GM18505 (cell line): ENCODE data around the gene CST8.

Experiments
- ATAC-seq: cut with Tn5 transposase; IDR thresholded peaks from one replicate; pipeline ENCODE4 v1.9.1; 2021; ENCODE audit not compliant: unreplicated experiment
- POLR2A ChIP-seq: IDR thresholded peaks from 4 replicates; pipeline ENCODE4 v1.6.1; 2011; ENCODE audit warnings: borderline replicate concordance; ENCODE audit not compliant: insufficient read depth, insufficient read length; ENCODE audit errors: extremely low read depth

The CST8 gene

DNA sequence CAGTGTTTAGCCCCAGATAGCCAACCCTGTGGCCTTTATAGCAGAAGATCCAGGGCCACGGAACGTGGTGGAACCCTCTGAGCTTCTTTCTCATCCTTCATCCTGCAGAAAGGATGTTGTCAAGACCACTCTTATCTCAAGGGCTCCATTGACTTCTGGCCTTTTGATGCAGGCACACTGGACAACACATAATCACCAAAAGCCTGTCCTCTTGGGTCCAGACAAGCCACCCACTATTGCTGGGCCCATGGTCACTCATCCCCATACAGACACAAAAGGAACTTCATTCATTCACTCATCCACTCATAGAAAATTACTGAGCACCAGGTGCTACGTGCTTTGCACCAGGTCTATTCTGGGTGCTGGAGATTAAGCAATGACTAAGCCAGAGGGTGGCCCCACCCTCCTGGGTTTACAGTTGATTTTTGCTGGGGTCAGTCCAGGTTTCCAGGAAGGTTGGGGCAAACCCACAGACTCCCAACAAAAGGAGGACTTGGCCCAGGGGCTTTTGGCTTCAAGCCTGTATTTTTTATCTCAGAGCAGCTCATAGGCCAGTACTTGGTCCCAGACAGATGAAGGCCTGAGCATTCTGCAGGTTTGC lies 2.4 kb downstream of the CST8 start:
- TF ChIP-seq POLR2A: no peak
- no peak for ATAC-seq

DNA sequence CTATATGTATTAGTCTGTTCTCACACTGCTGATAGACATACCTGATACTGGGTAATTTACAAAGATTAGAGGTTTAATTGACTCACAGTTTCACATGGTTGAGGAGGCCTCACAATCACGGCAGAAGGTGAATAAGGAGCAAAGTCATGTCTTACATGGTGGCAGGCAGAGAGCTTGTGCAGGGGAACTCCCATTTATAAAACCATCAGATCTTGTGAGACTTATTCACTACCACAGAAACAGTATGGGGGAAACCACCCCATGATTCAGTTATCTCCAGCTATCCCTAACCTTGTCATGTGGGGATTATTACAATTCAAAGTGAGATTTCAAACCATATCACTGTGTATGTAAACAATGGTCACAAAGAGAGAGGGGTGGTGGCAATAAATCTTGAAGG lies 6.6 kb downstream of the CST8 start:
- no peak for ATAC-seq
- no peak for TF ChIP-seq POLR2A

- ATAC-seq: no peak
- TF ChIP-seq POLR2A: no peak
Observed at GRCh38 chr20:23501926-23502325, 11.0 kb downstream of the CST8 start.

- no peak for ATAC-seq
- no peak for TF ChIP-seq POLR2A
Observed at GRCh38 chr20:23503649-23504048, 12.7 kb downstream of the CST8 start.

DNA sequence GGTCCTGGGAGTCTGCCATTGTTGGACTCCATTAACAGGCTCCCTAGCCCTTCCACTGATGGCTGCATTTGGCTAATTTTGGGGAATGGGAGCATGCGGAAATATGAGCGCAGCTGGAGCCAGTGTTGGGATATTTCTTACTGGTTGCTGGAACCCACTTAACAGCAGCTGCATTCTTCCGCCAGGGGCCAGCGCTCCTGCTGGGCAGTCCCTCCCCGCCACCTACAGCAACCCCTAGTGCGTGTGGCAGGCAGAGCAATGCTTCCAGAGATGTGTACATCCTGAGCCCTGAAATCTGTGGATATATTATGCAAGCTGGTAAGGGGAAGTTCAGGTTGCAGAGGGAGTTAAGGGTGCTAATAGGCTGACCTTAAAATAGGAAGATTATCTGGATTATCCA lies 16.4 kb downstream of the CST8 start:
- no peak for TF ChIP-seq POLR2A
- ATAC-seq: no peak

DNA sequence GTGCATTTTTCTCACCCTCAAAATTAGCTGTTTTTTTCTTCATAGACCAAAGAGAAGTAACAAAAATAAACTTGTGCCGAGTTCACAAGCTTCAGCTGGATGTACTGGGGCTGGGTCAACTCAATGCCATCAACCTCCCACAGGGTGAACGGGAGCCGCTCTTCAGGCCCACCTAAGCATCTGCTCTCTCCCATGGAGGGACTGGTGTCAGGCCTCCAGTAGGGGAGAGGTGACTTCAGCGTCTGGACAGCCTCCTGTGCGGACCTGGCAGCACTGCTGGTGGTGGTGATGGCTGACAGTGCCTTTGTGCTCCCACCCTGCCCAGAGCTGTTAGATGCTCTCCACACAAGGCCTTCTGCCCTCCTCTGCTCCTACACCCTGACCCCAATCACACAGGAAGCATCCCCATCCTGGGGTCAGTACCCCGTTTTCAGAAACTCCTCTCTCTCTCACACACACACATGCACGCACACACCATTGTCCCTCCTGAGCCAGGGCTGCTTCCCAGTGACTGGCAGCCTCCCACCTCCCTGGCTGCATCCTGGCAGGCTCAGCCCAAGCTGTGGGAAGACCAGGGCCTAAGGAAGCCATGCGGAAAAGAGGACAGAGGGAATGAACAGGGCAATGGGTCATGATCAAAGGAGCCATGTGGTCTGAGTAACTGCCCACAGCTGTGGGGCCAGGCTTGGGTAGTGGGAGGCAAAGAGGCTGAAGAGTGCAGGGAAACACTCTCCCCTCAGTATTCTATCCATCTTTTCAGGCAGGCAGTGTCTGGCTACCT lies 17.7 kb downstream of the CST8 start:
- ATAC-seq: no peak
- TF ChIP-seq POLR2A: no peak

- TF ChIP-seq POLR2A: no peak
- ATAC-seq: no peak
Observed at GRCh38 chr20:23509247-23509913, 18.5 kb downstream of the CST8 start.

GRCh38 chr20:23510000-23510590 lies 19.2 kb downstream of the CST8 start:
- no peak for TF ChIP-seq POLR2A

DNA sequence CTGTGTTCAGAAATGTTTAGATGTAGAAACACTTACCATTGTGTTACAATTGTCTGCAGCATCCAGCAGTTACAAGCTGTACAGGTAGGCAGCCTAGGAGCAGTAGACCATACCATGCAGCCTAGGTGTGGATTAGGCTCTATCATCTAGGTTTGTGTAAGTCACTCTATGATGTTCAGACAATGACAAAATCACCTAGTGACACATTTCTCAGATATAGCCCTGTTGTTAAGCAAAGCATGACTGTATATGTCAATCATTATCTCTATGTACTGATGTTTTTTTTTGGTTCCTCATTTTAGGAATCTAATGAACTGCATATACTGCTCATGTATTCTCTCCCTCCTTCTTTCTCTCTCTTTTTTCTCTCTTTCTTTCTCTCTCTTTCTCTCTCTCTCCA lies 22.2 kb downstream of the CST8 start:
- peak; percentile 67 for ATAC-seq
- no peak for TF ChIP-seq POLR2A

More at GRCh38 chr20:23510000-23510590, 19.2 kb downstream of the CST8 start:
- ATAC-seq: no peak

- no peak for ATAC-seq
- no peak for TF ChIP-seq POLR2A
Observed at GRCh38 chr20:23514848-23515247, 23.9 kb downstream of the CST8 start.

DNA sequence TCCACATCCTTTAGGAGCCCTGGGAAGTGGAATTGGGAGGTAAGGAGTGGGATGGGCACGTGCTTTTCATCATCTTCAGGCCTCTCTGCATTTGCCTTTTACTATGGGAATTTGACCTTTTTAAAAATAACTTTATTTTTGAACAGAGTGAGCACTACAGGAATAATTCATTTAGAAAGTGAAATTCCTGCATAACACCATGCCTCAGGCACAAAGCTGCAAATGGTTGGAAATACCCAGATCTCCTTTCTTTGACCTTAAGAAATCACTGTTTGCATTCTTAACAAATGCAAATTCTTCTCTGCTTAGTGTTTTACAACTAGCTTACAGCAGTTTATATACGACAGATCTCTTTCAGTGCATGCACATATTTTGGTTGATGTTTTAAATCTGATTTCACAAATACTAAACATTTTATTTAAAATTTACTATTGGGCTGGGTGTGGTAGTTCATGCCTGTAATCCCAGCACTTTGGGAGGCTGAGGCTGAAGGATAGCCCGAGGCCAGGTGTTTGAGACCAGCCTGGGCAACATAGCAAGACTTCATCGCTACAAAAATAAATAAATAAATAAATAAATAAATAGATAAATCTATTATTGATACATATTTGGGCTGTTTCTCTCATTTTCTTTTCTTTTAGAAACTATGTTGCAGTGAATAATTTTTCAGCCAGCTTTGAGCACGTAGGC lies 24.5 kb downstream of the CST8 start:
- no peak for TF ChIP-seq POLR2A
- no peak for ATAC-seq

DNA sequence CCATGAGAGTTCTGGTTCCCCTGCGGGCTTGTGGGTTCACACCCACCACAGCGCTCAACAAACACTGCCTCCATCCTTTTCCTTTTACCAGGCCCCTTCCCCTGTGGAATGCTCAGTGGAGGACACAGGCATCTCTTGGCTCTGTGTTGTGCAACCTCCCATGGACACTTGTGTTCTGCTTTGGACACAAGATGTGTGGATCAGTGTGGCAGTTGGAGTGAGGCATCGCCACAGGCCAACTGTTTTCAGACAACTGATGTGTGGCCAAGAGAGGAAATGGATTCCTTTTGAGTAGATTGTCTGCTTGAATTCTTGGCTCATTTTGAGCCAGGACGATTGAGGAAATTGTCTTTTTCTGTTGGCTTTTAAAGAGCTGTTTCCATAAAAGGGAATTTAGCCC lies 26.8 kb downstream of the CST8 start:
- no peak for TF ChIP-seq POLR2A
- ATAC-seq: no peak

DNA sequence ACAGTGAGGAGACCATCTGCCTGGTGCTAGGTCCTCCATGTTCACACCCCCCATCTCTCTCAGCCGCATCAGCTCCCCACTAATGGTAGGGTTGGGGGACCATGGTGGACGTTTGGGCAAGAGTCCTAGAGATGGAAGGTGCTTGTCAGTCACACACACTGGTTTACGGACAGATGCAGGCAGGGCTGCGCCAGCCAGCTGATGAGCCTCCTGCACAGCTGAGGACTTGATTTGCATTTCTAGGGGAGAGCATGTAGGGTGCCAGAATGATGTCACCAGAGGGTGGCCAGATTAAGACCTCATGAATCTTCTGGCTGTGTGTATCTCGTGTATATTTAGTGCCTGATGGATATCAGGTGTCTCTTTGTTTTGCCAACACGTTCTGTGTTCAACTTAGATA lies 28.6 kb downstream of the CST8 start:
- no peak for ATAC-seq
- TF ChIP-seq POLR2A: no peak

- no peak for TF ChIP-seq POLR2A
- ATAC-seq: no peak
Observed at GRCh38 chr20:23520185-23520584, 29.3 kb downstream of the CST8 start.

DNA sequence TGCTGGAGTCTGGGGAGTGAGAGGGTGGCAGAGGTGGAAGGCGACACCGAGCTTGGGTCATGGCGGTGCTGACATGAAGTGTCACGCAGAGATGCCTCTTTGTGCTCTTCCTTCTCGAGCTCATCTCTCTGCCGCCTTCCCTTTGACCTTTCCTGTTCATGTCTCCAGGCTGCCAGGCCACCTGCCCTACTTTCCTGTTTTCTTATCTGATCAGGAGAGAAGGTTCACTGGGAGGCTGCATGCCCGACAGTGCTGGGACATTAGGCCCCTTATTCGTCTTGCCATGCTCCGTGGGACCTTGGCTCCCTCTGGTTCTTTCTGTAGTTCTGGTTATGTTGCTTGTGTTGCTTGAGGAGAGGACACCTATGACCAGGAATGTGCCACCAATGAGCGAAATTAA lies 33.2 kb downstream of the CST8 start:
- TF ChIP-seq POLR2A: no peak
- no peak for ATAC-seq
